HEK293T (cell line): Measurements from ENCODE around the gene MGAT5B.

Source experiments
- ARNT ChIP-seq: fragments of 450-650 bp; IDR thresholded peaks from 2 replicates; pipeline ENCODE4 v1.6.1; 2017; ENCODE audit warnings: mild to moderate bottlenecking
- BHLHE40 ChIP-seq: fragments of 450-650 bp; IDR thresholded peaks from 2 replicates; pipeline ENCODE4 v1.6.1; 2016; ENCODE audit warnings: mild to moderate bottlenecking, moderate library complexity, borderline replicate concordance
- ELF4 ChIP-seq: fragments of 450-650 bp; IDR thresholded peaks from 2 replicates; pipeline ENCODE4 v1.6.1; 2017; ENCODE audit warnings: antibody characterized with exemption
- FOXA1 ChIP-seq: fragments of 450-650 bp; IDR thresholded peaks from 2 replicates; pipeline ENCODE4 v1.6.1; 2016; ENCODE audit warnings: mild to moderate bottlenecking
- FOXK2 ChIP-seq: fragments of 450-650 bp; IDR thresholded peaks from 2 replicates; pipeline ENCODE4 v1.6.1; 2016; ENCODE audit warnings: mild to moderate bottlenecking
- NFRKB ChIP-seq: fragments of 450-650 bp; IDR thresholded peaks from 2 replicates; pipeline ENCODE4 v1.6.1; 2016; ENCODE audit warnings: mild to moderate bottlenecking, moderate library complexity
- SP1 ChIP-seq: fragments of 450-650 bp; IDR thresholded peaks from 2 replicates; pipeline ENCODE4 v1.6.1; 2017
- SUZ12 ChIP-seq: fragments of 450-650 bp; IDR thresholded peaks from 2 replicates; pipeline ENCODE4 v1.6.1; 2016; ENCODE audit warnings: mild to moderate bottlenecking
- TARDBP ChIP-seq: fragments of 450-650 bp; IDR thresholded peaks from 2 replicates; pipeline ENCODE4 v1.6.1; 2016
- ZNF384 ChIP-seq: fragments of 450-650 bp; IDR thresholded peaks from 2 replicates; pipeline ENCODE4 v1.6.1; 2016
- TF ChIP-seq, protein P1 (sequence below): fragments of 450-650 bp; IDR thresholded peaks from 2 replicates; pipeline ENCODE4 v1.6.1; 2016

- TF ChIP-seq SP1 (no peak), FOXK2 (no peak), NFRKB (no peak), FOXA1 (no peak), ZNF384 (no peak), SUZ12 (no peak), ELF4 (no peak), TARDBP (no peak), BHLHE40 (no peak), ARNT (no peak)
- TF ChIP-seq, protein P1, sequence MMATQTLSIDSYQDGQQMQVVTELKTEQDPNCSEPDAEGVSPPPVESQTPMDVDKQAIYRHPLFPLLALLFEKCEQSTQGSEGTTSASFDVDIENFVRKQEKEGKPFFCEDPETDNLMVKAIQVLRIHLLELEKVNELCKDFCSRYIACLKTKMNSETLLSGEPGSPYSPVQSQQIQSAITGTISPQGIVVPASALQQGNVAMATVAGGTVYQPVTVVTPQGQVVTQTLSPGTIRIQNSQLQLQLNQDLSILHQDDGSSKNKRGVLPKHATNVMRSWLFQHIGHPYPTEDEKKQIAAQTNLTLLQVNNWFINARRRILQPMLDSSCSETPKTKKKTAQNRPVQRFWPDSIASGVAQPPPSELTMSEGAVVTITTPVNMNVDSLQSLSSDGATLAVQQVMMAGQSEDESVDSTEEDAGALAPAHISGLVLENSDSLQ = no peak
Measured at GRCh38 chr17:76843703-76844484, 24.3 kb upstream of the MGAT5B start.
